Kidney epithelial cell (primary cell): ENCODE measurements around the gene LMX1B. TPM values are rescaled to one million over a fixed set of nuclear protein-coding genes. Genes with fewer than 3 reads are reported as not detected.

ENCODE experiments used
- DNase-seq: peaks from one replicate; pipeline ENCODE4 v3.0.0-alpha.2; 2010; ENCODE audit warnings: low read depth
- H3K27me3 ChIP-seq: 2 replicates; pipeline ENCODE4 v1.6.0; 2011; ENCODE audit warnings: low read length; ENCODE audit not compliant: control insufficient read depth, insufficient read depth
- H3K36me3 ChIP-seq: 2 replicates; pipeline ENCODE4 v1.5.1; 2011; ENCODE audit warnings: low read length; ENCODE audit not compliant: control insufficient read depth, insufficient read depth
- H3K4me3 ChIP-seq: 2 replicates; pipeline ENCODE4 v1.5.1; 2011; ENCODE audit warnings: low read depth, mild to moderate bottlenecking, control low read depth, low read length
- CTCF ChIP-seq: IDR thresholded peaks from 2 replicates; pipeline ENCODE4 v1.5.1; 2011; ENCODE audit warnings: mild to moderate bottlenecking, moderate library complexity, low read length, control low read depth, inconsistent platforms; ENCODE audit not compliant: insufficient read depth, poor library complexity, severe bottlenecking
- total RNA-seq: library from RNA; depleted of rRNA; stranded (reverse); fragments of >200 nt; gene quantifications from 2 replicates; pipeline ENCODE4 v1.2.3, GENCODE V29; 2015

The LMX1B gene
- total RNA-seq, 1 donor from 2014 or later: 2.6 TPM

GRCh38 chr9:126733005-126733404 is 119.3 kb downstream of the LMX1B start:
- Histone ChIP-seq H3K27me3 (no peaks in the 10 kb centered on the region), H3K4me3 (no peak overlapping the region), H3K36me3 (no peaks in the 10 kb centered on the region)
- no peak for DNase-seq
- TF ChIP-seq CTCF: no peak

- no peak for TF ChIP-seq CTCF
Observed at GRCh38 chr9:126734877-126735276, 121.1 kb downstream of the LMX1B start.

GRCh38 chr9:126735482-126735881 is 121.8 kb downstream of the LMX1B start:
- no peak overlapping the region for H3K4me3 ChIP-seq
- no peak for TF ChIP-seq CTCF
- no peak for DNase-seq
- H3K27me3 ChIP-seq: peaks cover 7% of the 10 kb centered on the region
- H3K36me3 ChIP-seq: no peaks in the 10 kb centered on the region

More at GRCh38 chr9:126734877-126735276, 121.1 kb downstream of the LMX1B start:
- Histone ChIP-seq H3K27me3 (peaks cover 3% of the 10 kb centered on the region), H3K4me3 (no peak overlapping the region), H3K36me3 (no peaks in the 10 kb centered on the region)
- DNase-seq: no peak

GRCh38 chr9:126738553-126738952 is 124.8 kb downstream of the LMX1B start:
- Histone ChIP-seq H3K36me3 (no peaks in the 10 kb centered on the region), H3K4me3 (no peak overlapping the region), H3K27me3 (peaks cover 7% of the 10 kb centered on the region)
- no peak for TF ChIP-seq CTCF
- no peak for DNase-seq

GRCh38 chr9:126743041-126743440 is 129.3 kb downstream of the LMX1B start:
- Histone ChIP-seq H3K4me3 (no peak overlapping the region), H3K27me3 (peaks cover 10% of the 10 kb centered on the region), H3K36me3 (no peaks in the 10 kb centered on the region)
- TF ChIP-seq CTCF: no peak
- no peak for DNase-seq
